Measurements from ENCODE around the gene FN1. TPM values are rescaled to one million over a fixed set of nuclear protein-coding genes. Genes with fewer than 3 reads are reported as not detected.

The FN1 gene
- total and polyA plus RNA-seq, 2 of the 8 experiments (the other 6 are each of a cell fraction or from before 2014, with no cell fraction given), result 42.9 to 109 TPM

DNA sequence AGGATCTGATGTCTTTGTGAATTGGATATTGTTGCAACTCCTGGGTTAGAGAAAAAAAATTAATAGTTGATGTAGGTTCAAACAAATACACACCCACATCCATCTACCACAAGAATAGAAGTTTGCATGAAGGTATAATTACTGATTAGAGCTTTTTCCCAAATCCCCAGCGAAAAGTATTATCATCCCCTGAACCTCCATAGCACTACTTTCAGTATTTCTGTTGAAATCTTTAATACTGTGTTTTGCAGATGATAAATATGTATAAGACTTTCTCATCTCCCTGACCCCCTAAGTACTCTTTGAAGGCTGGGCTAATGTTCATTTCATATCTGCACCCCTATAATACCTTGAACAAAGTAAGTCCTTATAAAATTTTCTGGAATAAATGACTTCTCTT, 6.4 kb downstream of the FN1 start (continued):
- TF ChIP-seq, protein P1, sequence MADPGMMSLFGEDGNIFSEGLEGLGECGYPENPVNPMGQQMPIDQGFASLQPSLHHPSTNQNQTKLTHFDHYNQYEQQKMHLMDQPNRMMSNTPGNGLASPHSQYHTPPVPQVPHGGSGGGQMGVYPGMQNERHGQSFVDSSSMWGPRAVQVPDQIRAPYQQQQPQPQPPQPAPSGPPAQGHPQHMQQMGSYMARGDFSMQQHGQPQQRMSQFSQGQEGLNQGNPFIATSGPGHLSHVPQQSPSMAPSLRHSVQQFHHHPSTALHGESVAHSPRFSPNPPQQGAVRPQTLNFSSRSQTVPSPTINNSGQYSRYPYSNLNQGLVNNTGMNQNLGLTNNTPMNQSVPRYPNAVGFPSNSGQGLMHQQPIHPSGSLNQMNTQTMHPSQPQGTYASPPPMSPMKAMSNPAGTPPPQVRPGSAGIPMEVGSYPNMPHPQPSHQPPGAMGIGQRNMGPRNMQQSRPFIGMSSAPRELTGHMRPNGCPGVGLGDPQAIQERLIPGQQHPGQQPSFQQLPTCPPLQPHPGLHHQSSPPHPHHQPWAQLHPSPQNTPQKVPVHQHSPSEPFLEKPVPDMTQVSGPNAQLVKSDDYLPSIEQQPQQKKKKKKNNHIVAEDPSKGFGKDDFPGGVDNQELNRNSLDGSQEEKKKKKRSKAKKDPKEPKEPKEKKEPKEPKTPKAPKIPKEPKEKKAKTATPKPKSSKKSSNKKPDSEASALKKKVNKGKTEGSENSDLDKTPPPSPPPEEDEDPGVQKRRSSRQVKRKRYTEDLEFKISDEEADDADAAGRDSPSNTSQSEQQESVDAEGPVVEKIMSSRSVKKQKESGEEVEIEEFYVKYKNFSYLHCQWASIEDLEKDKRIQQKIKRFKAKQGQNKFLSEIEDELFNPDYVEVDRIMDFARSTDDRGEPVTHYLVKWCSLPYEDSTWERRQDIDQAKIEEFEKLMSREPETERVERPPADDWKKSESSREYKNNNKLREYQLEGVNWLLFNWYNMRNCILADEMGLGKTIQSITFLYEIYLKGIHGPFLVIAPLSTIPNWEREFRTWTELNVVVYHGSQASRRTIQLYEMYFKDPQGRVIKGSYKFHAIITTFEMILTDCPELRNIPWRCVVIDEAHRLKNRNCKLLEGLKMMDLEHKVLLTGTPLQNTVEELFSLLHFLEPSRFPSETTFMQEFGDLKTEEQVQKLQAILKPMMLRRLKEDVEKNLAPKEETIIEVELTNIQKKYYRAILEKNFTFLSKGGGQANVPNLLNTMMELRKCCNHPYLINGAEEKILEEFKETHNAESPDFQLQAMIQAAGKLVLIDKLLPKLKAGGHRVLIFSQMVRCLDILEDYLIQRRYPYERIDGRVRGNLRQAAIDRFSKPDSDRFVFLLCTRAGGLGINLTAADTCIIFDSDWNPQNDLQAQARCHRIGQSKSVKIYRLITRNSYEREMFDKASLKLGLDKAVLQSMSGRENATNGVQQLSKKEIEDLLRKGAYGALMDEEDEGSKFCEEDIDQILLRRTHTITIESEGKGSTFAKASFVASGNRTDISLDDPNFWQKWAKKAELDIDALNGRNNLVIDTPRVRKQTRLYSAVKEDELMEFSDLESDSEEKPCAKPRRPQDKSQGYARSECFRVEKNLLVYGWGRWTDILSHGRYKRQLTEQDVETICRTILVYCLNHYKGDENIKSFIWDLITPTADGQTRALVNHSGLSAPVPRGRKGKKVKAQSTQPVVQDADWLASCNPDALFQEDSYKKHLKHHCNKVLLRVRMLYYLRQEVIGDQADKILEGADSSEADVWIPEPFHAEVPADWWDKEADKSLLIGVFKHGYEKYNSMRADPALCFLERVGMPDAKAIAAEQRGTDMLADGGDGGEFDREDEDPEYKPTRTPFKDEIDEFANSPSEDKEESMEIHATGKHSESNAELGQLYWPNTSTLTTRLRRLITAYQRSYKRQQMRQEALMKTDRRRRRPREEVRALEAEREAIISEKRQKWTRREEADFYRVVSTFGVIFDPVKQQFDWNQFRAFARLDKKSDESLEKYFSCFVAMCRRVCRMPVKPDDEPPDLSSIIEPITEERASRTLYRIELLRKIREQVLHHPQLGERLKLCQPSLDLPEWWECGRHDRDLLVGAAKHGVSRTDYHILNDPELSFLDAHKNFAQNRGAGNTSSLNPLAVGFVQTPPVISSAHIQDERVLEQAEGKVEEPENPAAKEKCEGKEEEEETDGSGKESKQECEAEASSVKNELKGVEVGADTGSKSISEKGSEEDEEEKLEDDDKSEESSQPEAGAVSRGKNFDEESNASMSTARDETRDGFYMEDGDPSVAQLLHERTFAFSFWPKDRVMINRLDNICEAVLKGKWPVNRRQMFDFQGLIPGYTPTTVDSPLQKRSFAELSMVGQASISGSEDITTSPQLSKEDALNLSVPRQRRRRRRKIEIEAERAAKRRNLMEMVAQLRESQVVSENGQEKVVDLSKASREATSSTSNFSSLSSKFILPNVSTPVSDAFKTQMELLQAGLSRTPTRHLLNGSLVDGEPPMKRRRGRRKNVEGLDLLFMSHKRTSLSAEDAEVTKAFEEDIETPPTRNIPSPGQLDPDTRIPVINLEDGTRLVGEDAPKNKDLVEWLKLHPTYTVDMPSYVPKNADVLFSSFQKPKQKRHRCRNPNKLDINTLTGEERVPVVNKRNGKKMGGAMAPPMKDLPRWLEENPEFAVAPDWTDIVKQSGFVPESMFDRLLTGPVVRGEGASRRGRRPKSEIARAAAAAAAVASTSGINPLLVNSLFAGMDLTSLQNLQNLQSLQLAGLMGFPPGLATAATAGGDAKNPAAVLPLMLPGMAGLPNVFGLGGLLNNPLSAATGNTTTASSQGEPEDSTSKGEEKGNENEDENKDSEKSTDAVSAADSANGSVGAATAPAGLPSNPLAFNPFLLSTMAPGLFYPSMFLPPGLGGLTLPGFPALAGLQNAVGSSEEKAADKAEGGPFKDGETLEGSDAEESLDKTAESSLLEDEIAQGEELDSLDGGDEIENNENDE (IDR thresholded peaks at IDR 0.05; ENCODE audit: insufficient replicate concordance, low read length), result no peak
- TF ChIP-seq CHD2 (IDR thresholded peaks at IDR 0.05; ENCODE audit: low read length), result no peak
- TF ChIP-seq JUND (IDR thresholded peaks at IDR 0.05; ENCODE audit: low read length), result no peak
- no peak for TF ChIP-seq BCL11A (IDR thresholded peaks at IDR 0.05; ENCODE audit: low read depth in 2 of 2, low read length in 2 of 2)
- no peak for TF ChIP-seq NANOG (IDR thresholded peaks at IDR 0.05; ENCODE audit: insufficient read depth, low read depth, low read length, poor library complexity, severe bottlenecking)
- TF ChIP-seq GABPA (IDR thresholded peaks at IDR 0.05; ENCODE audit: borderline replicate concordance, insufficient read depth, low read length), result no peak
- no peak for TF ChIP-seq SUZ12 (IDR thresholded peaks at IDR 0.05; ENCODE audit: low read length)
